Measurements from ENCODE around the gene LMTK2. TPM values are rescaled to one million over a fixed set of nuclear protein-coding genes. Genes with fewer than 3 reads are reported as not detected.
A peak's percentile ranks its signal among the peaks of the same experiment; 100 is the strongest.

The LMTK2 gene
- total RNA-seq, 1 donor from 2014 or later, result 6.3 TPM

DNA sequence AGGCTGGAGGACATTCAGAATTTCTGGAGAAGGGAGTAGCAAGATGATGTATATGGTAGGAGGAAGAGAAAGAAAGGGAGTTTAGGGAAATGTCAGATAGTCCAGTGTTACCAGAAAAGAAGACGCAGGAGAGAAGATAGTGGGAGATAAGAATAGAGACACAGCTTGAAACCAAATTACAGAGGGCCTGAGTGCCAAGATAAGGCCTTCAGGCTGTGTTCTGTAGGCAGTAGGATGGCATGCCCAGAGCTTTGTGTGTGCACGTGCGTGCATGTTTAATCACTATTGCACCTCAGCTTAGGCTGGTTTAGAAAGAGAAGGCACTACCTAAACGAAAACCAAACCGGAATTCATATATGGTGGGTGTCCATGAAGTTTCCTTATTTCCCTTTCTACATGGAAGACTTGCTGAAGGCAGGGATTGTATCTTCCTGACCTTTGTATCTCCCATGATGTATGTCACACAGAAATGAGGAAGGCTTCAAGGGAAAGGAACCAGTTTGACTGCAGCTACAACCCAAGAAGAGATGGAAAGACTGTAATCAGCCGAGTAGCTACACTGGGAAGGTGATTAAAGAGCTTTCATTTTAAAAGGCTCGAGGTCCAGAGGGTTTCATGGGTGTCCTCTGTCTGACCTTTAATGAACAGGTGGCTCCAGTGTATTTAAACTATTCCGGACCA lies 68.7 kb downstream of the LMTK2 start:
- no peak for DNase-seq (ENCODE audit: low read depth in 2 of 2)

DNA sequence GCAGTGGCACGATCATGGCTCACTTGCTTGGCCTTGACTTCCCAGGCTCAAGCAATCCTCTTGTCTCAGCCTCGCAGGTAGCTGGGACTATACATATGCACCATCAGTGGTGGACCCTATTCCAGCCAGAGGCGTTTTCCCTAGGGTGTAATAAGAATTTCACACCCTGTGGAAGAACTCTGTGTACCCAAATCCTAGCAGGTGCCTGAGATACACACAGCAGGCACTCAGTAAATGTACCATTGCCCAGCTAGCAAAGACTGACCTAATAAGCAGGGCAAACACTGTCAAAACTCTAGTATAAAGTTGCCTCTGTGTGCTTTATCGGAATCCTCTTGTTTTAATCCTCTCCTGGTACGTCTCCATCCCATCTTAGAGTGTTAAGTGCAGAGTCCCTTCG lies 70.9 kb downstream of the LMTK2 start:
- no peak for DNase-seq (ENCODE audit: low read depth in 2 of 2)

DNA sequence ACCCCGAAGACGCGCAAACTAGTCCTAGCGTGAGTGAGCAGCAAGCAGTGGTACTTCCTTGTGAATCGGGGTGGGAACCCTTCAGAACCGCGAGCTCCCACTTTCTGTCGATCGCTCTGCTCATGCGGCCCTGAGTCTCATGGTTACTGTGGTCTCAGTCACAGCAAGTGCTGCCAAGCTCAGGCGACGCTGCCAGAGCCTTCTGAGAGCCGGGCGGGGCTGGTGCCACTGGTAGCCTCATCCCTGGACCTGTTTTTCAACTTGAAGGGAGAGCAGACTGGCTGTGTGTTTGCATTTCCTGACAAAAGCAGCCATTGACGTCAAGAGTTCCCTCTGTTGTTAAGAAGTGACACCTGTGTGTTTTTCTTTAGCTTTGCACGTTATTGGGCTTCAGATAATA lies 71.7 kb downstream of the LMTK2 start:
- no peak for DNase-seq (ENCODE audit: low read depth in 2 of 2)

DNA sequence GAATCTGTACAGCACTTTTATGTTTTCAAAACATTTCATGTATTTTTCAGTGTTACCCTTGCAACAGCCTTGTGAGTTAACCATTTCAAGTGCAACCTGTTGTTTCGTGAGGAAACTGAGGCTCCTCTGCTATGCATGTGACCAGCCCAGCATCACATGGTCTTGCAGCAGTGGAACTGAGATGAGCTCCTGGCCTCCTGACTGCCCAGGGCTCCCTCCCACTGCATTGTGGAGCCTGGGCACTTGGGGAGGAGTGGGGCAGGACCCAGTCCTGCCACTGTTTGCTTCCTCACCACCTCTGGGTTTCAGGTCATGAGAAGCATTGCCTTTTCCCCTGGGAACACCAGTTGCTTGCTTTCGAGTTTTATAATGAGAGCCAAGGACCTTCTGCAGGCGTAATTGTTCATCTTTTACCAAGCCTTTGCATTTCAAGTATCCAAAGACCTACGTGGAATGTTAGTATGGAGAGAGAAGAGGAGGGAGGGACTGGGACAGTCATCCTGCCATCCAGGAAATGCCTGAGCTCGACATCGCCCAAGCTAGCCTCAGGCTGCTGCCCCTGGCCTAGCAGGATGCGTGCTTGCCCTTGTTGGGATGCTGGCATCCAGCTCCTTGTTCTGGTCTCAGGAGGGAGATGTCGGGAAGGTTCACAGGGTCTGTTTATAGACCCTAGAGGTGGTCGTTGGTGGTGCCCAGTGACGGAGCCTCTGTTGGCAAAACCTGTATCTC lies 72.3 kb downstream of the LMTK2 start:
- DNase-seq (ENCODE audit: low read depth in 2 of 2), result no peak

DNA sequence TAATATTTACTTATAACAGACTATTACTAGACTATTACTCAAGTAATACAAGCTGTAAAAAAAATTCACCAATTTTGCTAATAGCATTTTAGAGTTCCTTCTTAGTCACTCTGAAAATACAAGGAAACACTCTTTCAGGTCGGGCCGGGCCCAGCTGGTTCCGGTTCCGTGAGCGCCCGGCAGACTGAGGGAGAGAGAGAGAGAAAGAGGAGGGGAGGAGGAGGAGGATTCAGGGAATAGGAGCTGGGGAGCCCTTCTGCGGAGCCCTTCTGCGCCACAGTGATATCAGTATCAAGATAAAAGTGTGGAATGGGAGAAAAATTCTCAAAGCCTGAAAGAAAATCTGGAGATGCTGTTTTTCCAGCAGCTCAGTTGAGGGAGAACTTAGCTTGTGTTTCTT lies 74.1 kb downstream of the LMTK2 start:
- no peak for DNase-seq (ENCODE audit: low read depth in 2 of 2)

DNA sequence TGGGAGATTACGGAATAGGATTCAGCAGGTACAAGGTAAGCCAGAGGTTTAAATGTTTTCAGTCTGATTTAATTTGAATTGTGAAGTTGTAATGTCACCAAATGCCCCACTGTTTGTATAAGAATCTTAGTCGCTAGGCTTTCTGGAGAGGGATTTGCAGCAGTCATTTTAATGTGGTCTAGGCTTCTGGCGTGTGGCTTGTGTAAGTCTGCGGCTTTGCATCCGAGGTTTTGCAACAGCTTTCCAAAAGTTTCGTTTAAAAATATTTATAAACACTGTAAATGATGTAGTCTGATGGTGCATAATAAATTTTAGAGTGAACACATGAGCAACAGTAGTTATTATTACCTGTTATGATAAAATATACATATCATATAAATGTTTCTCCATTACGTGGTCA lies 78.4 kb downstream of the LMTK2 start:
- no peak for DNase-seq (ENCODE audit: low read depth in 2 of 2)

DNA sequence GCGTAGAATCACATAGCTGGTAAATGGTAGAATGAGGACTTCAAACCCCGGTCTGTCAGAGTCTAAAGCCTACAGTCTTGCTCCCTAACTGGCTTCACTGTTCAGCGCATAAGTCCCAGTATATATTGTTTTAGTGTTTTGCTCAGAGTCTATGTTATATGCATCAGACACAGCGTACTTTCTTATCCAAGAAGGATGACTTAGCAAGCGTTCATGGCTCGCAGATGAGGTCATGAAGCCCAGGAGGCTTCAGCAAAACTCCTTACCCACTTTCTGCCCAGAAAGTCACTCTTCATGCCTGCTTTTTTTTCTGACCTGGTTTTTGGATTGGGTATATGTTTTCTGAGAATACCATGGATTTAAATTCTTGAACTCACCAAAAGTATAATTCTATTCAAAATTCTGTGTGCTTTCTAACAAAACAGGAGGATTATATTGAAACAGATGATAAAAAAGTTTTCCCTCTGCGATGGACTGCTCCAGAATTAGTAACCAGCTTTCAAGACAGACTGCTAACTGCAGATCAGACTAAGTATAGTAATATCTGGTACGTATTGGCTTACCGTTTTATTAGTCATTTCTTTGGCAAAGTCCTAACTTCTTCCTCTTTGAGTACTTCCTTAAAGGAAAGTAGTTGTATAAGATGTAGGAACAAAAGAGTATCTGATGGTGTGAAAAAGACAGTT lies 79.9 kb downstream of the LMTK2 start:
- DNase-seq (ENCODE audit: low read depth in 2 of 2), result peak in 1 of 2 donors; percentile 42

DNA sequence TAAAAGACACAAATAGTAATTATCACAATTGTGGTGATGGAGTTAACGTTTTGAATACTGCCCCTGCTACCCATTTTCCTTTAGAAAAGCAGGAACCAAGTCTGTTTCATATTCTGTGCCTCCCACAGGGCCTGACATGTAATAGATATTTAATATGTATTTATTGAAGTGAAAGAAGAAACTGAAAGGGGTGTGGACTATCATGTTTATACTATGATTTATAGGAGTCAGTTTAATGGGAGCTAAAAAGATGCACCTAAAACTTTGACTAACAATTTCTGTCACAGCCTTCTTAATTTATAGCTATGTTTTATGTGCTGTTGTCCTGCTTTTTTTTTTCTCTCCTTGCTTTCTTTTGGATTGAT lies 80.5 kb downstream of the LMTK2 start:
- no peak for DNase-seq (ENCODE audit: low read depth in 2 of 2)

DNA sequence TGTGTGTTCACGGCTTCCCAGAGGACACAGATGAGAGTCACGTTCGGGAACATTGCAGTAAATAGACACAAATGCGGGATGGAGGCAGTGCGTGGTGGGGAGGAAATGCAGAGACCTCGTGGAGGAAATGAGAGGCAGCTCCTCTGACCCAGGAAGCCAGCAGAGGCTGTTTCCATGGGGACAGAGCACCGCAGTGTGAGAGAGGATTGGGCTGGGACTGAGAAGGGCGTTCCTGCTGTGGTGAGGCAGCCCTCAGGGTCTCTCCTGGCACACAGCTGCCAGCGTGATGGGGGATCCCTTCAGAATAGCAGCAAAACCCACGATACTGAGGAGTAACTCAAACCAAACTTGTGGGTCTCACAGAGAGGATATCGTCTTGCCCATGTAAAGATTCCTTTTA lies 82.9 kb downstream of the LMTK2 start:
- no peak for DNase-seq (ENCODE audit: low read depth in 2 of 2)

DNA sequence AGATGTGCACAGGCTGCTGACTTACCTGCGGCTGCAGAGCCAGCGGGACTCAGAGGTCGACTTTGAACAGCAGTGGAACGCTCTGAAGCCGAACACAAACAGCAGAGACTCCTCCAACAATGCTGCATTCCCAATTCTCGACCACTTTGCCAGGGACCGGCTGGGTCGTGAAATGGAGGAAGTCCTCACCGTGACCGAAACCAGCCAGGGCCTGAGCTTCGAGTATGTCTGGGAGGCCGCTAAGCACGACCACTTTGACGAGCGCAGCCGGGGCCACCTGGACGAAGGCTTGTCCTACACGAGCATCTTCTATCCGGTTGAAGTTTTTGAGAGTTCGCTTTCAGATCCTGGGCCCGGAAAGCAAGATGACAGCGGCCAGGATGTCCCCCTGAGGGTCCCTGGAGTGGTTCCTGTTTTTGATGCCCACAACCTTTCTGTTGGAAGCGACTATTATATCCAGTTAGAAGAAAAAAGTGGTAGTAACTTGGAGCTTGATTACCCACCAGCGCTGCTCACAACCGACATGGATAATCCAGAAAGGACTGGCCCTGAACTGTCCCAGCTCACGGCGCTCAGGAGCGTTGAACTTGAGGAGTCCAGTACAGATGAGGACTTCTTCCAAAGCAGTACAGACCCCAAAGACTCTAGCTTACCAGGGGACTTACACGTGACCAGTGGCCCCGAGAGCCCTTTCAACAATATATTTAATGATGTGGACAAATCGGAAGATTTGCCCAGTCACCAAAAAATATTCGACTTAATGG lies 85.2 kb downstream of the LMTK2 start:
- no peak for DNase-seq (ENCODE audit: low read depth in 2 of 2)

DNA sequence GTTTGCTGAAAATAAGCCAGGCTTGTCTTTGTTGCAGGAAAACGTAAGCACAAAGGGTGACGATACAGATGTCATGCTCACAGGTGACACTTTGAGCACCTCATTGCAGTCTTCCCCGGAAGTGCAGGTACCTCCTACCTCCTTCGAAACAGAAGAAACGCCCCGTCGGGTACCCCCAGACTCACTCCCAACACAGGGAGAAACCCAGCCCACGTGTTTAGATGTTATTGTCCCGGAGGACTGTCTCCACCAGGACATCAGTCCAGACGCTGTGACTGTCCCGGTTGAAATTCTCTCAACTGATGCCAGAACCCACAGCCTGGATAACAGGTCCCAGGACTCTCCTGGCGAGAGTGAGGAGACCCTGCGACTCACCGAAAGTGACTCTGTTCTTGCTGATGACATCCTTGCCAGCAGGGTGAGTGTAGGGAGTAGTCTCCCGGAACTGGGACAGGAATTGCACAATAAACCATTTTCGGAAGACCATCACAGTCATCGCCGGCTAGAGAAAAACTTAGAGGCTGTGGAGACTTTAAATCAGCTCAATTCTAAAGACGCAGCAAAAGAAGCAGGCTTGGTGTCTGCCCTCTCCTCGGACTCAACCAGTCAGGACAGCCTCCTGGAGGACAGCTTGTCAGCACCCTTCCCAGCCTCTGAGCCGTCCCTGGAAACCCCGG lies 86.3 kb downstream of the LMTK2 start:
- DNase-seq (ENCODE audit: low read depth in 2 of 2), result no peak

DNA sequence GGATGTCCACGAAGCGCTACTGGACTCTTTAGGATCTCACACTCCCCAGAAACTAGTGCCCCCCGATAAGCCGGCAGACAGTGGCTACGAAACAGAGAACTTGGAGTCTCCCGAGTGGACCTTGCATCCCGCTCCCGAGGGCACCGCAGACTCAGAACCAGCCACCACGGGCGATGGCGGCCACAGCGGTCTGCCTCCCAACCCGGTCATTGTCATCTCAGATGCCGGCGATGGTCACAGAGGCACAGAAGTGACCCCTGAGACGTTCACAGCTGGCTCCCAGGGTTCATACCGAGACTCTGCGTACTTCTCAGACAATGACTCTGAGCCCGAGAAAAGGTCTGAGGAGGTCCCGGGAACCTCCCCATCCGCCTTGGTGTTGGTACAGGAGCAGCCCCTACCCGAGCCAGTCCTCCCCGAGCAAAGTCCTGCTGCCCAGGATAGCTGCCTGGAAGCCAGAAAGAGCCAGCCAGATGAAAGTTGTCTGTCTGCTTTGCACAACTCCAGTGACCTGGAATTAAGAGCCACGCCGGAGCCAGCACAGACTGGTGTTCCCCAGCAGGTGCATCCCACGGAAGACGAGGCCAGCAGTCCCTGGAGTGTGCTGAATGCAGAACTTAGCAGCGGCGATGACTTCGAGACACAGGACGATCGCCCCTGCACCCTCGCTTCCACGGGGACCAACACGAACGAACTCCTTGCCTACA lies 87.0 kb downstream of the LMTK2 start:
- no peak for DNase-seq (ENCODE audit: low read depth in 2 of 2)

DNA sequence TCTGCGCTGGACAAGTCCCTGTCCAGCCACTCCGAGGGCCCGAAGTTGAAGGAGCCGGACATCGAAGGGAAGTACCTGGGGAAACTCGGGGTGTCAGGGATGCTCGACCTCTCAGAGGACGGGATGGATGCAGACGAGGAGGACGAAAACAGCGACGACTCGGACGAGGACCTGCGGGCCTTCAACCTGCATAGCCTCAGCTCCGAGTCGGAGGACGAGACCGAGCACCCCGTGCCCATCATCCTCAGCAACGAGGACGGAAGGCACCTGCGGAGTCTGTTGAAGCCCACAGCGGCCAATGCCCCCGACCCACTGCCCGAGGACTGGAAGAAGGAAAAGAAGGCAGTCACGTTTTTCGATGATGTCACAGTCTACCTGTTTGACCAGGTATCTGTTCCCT lies 87.5 kb downstream of the LMTK2 start:
- DNase-seq (ENCODE audit: low read depth in 2 of 2), result no peak

DNA sequence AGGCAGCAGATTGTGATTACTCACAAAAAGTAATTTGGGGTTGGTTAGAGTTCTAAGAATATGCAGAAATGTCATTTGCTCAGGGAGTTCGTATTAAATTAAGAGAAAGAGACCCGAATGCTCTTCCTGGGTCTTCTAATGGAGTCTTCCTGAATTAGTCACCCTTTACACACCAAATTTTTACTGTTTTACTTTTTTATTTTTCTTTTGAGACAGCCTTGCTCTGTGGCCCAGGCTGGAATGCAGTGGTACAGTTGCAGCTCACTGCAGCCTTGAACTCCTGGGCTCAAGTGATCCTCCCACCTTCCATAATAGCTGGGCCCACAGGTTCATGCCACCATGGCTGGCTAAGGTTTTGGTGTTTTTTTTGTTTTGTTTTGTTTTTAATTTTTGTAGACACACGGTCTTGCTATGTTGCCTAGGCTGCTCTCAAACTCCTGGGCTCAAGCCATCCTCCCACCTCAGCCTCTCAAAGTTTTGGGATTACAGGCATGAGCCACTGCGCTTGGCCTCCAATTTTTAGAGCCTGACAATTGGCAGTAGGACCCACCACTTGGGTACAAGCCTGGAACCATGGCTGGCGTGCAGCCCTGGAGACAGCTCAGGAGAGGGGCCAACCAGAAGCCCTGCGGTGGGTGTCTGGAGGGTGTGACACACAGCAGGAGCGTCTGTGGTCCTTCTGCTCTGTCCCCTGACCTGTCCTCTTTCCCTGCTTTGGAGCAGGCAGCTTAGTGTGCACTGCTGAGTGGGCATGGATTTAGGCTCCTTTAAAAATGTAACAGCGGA lies 88.2 kb downstream of the LMTK2 start:
- DNase-seq (ENCODE audit: low read depth in 2 of 2), result no peak

DNA sequence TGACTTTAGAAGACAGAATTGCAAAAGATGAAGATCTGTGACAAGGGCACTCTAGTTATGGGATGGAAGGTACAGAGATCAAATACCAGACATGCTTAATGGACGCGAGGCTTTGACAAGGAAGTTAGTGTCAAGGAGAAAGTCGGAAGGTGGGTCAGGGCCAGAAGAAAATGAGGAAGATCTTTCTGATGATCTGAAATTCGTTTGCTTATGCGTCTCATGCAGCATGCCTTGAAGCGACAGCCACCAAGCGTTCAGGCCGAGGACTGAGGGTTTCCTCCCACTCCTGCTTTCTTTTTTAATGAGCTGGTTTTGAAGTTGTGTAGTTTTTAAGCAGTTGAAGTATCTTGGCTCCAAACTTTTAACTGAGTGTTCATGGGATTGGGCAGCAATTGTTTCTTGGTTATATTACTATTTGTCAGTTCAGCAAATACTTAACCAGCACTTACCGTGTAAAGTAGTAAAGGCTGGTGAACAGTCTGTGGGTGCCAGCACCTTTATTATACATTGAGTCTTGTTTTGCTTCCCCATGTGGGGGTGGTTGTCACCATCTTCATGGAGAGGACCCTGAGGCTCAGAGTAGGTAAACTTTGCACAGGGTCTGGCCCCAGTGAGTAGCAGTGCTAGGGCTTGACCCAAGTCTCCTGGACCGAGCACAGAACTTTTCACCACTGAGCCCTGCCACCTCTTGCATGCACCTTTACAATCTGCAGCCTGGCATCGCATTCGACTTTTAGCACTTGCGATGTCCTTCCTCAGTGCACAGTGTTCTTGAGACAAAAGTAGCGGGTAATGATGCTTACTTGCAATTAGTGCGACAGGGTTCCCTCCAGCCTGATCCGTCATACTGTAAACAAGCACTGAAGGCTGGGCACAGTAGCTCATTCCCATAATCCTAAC lies 90.3 kb downstream of the LMTK2 start:
- no peak for DNase-seq (ENCODE audit: low read depth in 2 of 2)

DNA sequence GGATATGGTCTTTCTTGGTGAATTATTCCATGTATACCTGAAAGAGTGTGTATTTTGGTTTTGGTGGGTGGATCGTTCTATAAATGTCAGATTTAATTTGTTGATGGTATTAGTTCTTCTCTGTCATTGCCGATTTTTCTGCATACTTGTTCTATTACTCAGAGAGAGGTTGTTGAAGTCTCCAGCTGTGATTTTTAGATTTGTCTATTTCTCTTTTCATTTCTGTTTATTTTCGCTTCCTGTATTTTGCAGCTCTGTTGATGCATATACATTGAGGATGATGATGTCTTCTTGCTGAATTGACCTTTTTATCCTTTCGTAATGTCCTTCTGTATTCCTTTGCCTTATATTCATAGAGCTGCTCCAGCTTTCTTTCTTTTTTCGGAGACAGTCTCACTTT lies 92.5 kb downstream of the LMTK2 start:
- DNase-seq (ENCODE audit: low read depth in 2 of 2), result no peak

DNA sequence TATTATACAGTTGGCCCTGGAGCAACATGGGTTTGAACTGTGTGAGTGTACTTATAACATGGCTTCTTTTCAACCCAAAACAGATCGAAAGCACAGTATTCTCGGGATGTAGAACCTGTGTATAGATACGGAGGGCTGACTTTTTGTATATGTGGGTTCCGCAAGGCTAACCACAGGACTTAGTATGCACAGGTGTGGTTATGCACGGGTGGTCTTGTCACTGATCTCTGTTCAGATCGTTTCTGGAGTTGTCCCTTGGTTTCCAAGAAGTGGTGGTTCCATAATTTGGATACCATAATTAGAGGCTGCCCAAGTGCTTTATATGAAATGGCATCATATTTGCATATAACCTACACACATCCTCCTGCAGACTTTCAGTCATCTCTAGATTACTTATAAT lies 93.7 kb downstream of the LMTK2 start:
- DNase-seq (ENCODE audit: low read depth in 2 of 2), result no peak

DNA sequence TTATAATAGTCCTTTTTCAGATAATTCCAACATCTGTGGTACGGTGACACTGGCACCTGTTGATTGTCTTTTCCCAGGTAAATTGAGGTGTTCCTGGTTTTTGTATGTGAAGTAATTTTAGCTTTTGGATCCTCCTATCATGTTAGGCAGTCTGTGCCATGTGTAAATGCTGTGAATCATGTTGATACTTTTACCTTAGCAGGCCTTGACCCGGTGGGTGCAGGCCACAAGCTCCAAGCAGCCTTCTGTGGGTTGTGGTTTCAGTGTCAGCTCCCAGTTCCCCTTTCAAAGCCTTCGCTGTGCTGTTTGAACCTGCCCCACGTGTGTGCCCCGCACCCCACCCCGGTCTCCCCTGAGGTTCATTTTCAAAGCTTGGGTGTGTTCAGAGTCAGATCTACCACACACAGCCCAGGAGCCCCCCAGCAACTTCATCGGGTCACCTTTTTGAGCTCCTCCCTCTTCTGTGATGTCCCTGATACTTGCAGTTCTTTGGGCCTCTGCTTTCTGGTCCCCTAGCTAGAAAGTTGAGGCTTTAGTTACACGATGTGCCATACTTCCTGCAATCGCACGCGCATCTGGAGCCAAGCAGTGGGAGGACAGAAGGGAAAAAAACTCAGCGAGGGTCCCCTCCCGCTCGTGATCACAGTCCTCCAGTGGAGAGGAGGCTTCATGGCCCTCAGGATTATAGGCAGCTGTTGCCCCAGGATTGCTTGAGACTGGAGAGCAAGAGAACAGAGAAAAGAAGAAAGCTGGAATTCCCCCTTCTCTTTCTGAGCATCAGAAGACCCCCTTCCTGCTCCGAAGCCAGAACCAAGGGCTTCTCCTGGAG lies 95.9 kb downstream of the LMTK2 start:
- DNase-seq (ENCODE audit: low read depth in 2 of 2), result no peak

Data from dermis microvascular lymphatic vessel endothelial cell (primary cell).